HUDEP-2 (cell line): ENCODE measurements around the gene HAGHL.
"Not testable (repeated sequence)": the region's sequence is repeated elsewhere in the genome, so short reads cannot be mapped to it uniquely, and the experiment has no call there.

Experiments
- DNase-seq, 76 experiments: peaks; one replicate each; lab custom pipeline; 2025; ENCODE audit not compliant: unreplicated experiment in 76 of 76; lab: John Stamatoyannopoulos, UW

Gene HAGHL

DNA sequence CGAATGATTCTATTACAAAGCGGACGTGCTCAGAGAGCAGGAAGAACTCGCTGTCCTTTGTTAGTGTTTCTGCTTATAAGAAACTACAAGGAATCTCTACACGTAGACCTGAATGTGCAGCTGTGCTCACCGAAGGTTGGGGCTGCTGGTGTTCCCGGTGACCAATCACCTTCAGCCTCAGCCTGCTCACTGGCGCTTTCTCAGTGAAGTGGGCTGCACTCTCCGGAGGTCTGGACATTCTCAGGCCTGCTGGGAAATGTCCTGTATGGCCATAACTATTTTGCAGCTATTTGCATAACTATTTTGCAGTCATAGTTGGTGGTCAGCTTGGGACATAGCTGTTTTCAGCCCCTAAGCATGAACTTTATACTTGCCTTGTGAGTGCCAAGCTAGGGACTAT is 23.6 kb downstream of the HAGHL start:
- no peak for DNase-seq

- DNase-seq = no peak
Measured at GRCh38 chr16:751152-752006, 24.5 kb downstream of the HAGHL start.

GRCh38 chr16:752007-752312 is 25.1 kb downstream of the HAGHL start:
- DNase-seq = no peak

GRCh38 chr16:754121-754607 is 27.3 kb downstream of the HAGHL start:
- DNase-seq = not testable (repeated sequence)

DNA sequence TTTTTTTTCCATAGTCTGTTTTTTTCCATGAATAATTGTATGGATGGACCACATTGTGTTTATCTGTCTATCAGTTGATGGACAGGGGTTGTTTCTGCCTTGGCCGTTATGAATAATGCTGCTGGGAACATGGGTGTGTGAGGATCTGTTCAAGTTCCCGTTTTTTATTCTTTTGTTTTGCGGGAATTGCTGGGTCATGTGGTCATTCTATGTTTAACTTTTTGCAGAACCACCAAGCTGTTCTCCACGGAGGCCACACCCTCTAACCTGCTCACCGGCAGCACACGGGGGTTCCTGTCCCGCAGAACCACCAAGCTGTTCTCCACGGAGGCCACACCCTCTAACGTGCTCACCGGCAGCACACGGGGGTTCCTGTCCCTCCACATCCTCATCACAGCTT is 27.8 kb downstream of the HAGHL start:
- DNase-seq = no peak

DNA sequence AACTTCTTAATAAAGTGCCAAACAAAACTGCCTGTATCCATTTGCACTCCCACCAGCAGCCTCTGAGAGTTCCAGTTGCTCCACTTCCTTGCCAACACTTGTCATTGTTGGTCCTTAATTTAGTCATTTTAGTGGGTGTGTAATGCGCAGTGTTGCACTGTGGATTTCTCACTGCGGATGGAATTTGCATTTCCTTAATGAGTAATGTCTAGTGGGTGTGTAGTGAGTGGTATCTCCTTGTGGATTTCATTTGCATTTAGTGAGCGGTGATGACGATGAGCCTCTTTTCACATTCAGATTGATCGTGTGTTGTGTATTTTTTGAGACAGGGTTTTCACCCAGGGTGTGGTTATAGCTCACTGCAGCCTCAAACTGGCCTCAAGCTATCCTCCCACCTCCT is 29.5 kb downstream of the HAGHL start:
- no peak for DNase-seq

DNA sequence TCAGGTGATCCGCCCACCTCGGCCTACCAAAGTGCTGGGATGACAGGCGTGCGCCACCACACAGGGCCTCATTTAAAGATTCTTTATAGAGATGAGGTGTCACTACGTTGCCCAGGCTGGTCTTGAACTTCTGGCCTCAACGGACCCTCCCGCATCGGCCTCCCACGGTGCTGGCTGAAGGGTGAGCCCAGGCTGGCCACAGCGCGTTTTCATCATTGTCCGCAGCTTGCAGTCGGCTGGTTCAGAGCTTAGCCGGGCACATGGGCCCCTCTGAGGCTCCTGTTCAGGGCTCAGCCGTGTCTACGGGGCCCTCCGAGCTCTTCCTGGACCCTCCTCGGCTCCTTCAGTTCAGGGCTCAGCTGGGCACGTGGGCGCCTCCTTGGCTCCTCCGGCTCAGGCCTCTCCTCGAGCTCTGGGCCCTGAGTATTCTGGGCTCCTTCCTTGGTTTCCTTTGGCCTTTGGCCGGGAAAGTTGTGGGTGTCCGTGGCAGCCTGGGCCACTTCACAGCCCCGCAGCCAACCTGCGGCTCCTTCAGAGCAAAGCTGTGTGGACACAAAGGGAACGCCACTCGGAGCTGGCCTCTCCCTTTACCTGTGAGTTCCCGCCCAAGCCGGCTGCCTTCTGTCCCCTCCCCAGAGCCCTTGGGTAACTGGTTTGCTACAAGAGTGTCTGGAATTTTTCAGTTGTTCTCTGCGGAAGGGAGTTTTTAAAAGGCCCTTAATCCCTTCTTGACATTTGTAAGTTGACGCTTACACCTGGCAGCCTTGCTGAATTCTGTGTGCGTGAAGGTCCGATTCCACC is 32.4 kb downstream of the HAGHL start:
- no peak for DNase-seq

DNA sequence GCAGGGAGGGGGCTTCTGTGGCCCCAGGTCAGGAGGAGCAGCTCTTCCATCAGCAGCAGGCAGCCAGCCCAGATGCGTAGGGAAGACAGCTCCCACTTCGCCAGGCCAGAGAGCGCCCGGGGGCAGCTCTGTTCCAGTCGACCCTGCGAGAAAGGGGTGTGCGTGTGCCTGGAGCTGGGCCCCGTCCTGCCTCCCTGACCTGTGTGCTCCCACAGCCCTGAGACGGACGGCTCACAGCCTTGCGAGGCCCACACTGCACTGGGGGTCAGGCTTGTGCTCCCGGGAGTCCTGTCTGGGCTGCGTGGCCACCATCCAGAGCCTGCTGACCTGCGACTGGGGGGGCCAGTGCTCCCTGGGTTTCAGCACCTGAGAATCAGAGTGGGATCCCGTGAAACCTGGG is 33.2 kb downstream of the HAGHL start:
- DNase-seq = no peak

DNA sequence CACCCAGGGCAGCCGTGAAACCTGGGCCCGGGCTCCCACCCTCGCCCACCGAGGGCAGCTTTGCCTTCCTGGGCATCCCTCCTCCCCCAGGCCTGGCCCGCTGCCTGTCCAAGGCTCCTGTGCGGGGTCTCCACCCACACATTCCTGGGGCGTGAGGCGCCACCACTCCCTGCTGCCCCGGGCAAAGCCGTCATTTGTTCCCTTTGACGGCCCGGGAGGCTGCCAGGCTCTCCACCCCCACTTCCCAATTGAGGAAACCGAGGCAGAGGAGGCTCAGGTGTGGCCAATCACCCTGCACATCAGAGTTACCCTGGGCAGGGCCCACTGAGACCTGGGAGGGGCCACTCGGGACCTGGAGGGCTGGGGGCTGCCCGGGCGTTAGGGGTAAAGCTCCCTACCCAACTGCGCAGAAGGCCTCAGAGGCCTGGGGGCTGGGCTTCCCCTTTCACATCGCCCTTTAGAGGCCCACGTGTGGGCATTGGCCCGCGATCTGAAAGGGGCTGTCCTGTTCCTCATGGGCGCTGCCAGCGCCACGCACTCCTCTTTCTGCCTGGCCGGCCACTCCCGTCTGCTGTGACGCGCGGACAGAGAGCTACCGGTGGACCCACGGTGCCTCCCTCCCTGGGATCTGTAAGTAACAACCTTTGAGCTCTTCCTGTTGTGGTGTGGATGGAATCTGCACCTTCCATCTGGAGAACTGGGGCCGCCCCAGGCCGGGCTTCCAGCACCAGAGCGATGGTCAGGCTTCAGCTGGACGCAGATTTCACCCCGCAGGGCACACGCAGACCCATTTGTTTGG is 33.8 kb downstream of the HAGHL start, which contains the start of gene MSLN:
TSS of gene MSLN (plus strand) at position 190 of the 799 bp plus-strand sequence. CDS start 1,947 bp downstream, outside the sequence.
- DNase-seq = no peak

GRCh38 chr16:761625-762513 is 35.0 kb downstream of the HAGHL start:
- DNase-seq = no peak

- no peak for DNase-seq
Measured at GRCh38 chr16:762595-763268, 35.8 kb downstream of the HAGHL start.

DNA sequence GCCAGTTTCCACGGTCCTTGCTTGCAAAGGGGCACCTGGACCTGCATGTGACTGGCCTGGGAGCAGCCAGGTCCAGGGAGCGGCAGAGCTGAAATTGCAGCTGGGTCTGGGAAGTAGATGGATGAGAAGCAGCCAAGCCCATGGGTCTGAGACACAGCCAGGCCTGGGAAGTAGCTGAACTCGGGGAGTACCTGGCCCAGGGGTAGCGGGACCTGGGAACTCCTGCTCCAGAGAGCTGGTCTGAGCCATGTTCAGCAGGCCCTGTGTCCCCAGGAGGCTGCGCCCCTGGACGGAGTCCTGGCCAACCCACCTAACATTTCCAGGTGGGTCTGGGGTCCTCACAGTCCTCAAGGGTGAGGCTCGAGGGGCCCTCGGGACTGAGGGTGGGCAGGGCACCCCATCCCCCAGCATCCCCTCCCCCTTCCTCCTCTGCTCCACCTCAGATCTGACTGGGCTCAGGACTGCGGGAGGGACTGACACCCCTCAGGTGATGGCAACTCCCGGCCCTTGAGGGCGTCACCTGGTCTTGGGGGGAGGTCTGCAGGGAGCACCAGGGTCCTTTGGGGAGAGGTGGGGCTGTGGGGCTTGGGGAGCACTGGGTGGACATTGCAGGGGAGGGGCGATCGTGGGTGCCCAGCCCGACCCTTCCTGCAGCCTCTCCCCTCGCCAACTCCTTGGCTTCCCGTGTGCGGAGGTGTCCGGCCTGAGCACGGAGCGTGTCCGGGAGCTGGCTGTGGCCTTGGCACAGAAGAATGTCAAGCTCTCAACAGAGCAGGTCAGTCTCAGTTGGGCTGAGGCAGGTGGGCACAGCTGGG is 36.7 kb downstream of the HAGHL start:
- DNase-seq = no peak

DNA sequence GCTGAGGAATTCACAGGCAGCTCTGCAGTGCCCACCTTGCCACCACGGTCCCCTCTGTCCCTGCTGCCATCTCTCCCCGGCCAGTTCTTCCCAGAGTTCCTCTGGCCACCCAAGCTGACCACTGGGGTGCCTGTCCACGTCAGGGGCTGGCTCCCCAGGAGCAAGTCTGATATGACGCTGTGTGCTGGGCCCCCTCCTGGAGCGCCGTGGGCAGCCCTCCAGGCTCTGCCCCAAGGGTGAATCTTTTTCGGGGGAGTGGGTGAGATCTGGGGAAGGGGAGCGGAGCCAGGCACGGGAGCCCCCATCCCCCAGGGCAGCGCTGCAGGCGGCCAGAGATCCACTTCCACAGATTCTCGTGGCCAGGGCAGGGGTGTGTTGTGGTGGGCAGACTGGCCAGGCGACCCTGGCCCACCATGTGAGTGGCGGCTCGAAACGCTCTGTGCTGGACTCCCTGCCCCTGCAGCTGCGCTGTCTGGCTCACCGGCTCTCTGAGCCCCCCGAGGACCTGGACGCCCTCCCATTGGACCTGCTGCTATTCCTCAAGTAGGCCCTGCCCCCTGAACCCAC is 37.4 kb downstream of the HAGHL start:
- no peak for DNase-seq

DNA sequence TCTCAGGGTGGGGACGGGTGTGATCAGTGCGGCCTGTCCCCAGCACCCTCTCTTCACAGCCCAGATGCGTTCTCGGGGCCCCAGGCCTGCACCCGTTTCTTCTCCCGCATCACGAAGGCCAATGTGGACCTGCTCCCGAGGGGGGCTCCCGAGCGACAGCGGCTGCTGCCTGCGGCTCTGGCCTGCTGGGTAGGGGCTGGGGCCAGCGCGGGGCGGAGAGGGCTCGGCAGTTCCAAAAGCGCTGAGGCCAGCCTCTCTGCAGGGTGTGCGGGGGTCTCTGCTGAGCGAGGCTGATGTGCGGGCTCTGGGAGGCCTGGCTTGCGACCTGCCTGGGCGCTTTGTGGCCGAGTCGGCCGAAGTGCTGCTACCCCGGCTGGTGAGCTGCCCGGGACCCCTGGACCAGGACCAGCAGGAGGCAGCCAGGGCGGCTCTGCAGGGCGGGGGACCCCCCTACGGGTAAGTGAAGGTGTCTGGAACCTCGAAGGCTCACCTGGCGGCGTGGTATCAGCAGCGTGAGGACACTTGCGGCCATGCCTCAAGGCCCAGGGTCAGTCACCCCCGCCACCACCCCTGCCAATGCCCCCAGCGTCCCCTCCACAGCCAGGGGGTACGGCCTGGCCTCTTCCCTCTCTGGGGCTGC is 38.1 kb downstream of the HAGHL start:
- DNase-seq = no peak

DNA sequence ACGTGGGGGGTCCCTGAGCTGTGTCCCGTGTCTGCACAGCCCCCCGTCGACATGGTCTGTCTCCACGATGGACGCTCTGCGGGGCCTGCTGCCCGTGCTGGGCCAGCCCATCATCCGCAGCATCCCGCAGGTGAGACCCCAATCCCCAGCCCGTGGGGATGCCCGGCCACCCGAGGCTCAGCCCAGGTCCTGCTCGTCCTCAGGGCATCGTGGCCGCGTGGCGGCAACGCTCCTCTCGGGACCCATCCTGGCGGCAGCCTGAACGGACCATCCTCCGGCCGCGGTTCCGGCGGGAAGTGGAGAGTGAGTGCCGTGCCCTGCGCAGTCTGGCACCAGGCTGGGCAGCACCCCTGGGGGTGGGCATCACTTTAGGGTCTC is 38.6 kb downstream of the HAGHL start:
- no peak for DNase-seq

GRCh38 chr16:766008-766819 is 39.3 kb downstream of the HAGHL start:
- no peak for DNase-seq
